H9 (cell line): ENCODE measurements around the gene CSNK1A1. TPM values are rescaled to one million over a fixed set of nuclear protein-coding genes. Genes with fewer than 3 reads are reported as not detected.
"Not testable (repeated sequence)": the region's sequence is repeated elsewhere in the genome, so short reads cannot be mapped to it uniquely, and the experiment has no call there.

Experiments used
- DNase-seq: peaks from one replicate; pipeline ENCODE4 v3.0.0-alpha.2; 2017
- H2AFZ ChIP-seq: one replicate; pipeline ENCODE4 v1.6.1; 2013; ENCODE audit warnings: mild to moderate bottlenecking, low read length, control low read depth, moderate library complexity
- H2AK5ac ChIP-seq: 2 replicates; pipeline ENCODE4 v1.6.1; 2013; ENCODE audit warnings: low read length, control low read depth, mixed read lengths; ENCODE audit not compliant: insufficient read length
- H2BK120ac ChIP-seq: one replicate; pipeline ENCODE4 v1.6.1; 2013; ENCODE audit warnings: low read depth, mild to moderate bottlenecking, low read length, control low read depth, inconsistent platforms; ENCODE audit not compliant: poor library complexity, severe bottlenecking
- H2BK12ac ChIP-seq: 2 replicates; pipeline ENCODE4 v1.6.1; 2013; ENCODE audit warnings: low read length, control low read depth, mixed read lengths, low read depth; ENCODE audit not compliant: insufficient read length
- H2BK15ac ChIP-seq: 2 replicates; pipeline ENCODE4 v1.6.1; 2013; ENCODE audit warnings: low read depth, low read length, control low read depth
- H2BK20ac ChIP-seq: one replicate; pipeline ENCODE4 v1.6.1; 2013; ENCODE audit warnings: low read depth, mild to moderate bottlenecking, low read length, control low read depth, inconsistent platforms; ENCODE audit not compliant: poor library complexity, severe bottlenecking
- H2BK5ac ChIP-seq: 2 replicates; pipeline ENCODE4 v1.6.1; 2013; ENCODE audit warnings: low read length, control low read depth, mixed read lengths; ENCODE audit not compliant: insufficient read length
- H3K14ac ChIP-seq: 2 replicates; pipeline ENCODE4 v1.6.1; 2013; ENCODE audit warnings: low read length, control low read depth; ENCODE audit not compliant: insufficient read depth
- H3K18ac ChIP-seq: 2 replicates; pipeline ENCODE4 v1.6.1; 2013; ENCODE audit warnings: low read depth, mild to moderate bottlenecking, mixed read lengths, low read length, control low read depth; ENCODE audit not compliant: insufficient read length
- H3K23ac ChIP-seq: 2 replicates; pipeline ENCODE4 v1.6.1; 2013; ENCODE audit warnings: low read length, control low read depth, mixed read lengths, low read depth; ENCODE audit not compliant: insufficient read length
- H3K23me2 ChIP-seq: 2 replicates; pipeline ENCODE4 v1.6.1; 2013; ENCODE audit warnings: low read depth, mild to moderate bottlenecking, mixed read lengths, low read length, control low read depth; ENCODE audit not compliant: insufficient read length, poor library complexity, severe bottlenecking
- H3K27ac ChIP-seq: 2 replicates; pipeline ENCODE4 v1.5.1; 2013; ENCODE audit warnings: low read length, control low read depth, mixed read lengths, low read depth; ENCODE audit not compliant: insufficient read length
- H3K27me3 ChIP-seq: 2 replicates; pipeline ENCODE4 v1.6.1; 2013; ENCODE audit warnings: low read length, control low read depth, inconsistent platforms; ENCODE audit not compliant: insufficient read depth
- H3K4ac ChIP-seq: 2 replicates; pipeline ENCODE4 v1.6.1; 2013; ENCODE audit warnings: low read depth, mild to moderate bottlenecking, control low read depth, inconsistent platforms, low read length, moderate library complexity
- H3K4me1 ChIP-seq: 2 replicates; pipeline ENCODE4 v1.6.1; 2013; ENCODE audit warnings: low read length, control low read depth, inconsistent platforms; ENCODE audit not compliant: insufficient read depth
- H3K4me2 ChIP-seq: 2 replicates; pipeline ENCODE4 v1.6.1; 2013; ENCODE audit warnings: low read length, control low read depth, mixed read lengths; ENCODE audit not compliant: insufficient read length, insufficient read depth
- H3K56ac ChIP-seq: 2 replicates; pipeline ENCODE4 v1.6.1; 2013; ENCODE audit warnings: low read depth, mild to moderate bottlenecking, mixed read lengths, low read length, control low read depth; ENCODE audit not compliant: insufficient read length
- H3K79me1 ChIP-seq: 2 replicates; pipeline ENCODE4 v1.6.1; 2013; ENCODE audit warnings: low read depth, mild to moderate bottlenecking, moderate library complexity, low read length, control low read depth, inconsistent platforms; ENCODE audit not compliant: insufficient read depth, poor library complexity, severe bottlenecking
- H3K79me2 ChIP-seq: 2 replicates; pipeline ENCODE4 v1.6.1; 2013; ENCODE audit warnings: low read length, control low read depth, inconsistent platforms; ENCODE audit not compliant: insufficient read depth
- H3K9ac ChIP-seq: 2 replicates; pipeline ENCODE4 v1.6.1; 2013; ENCODE audit warnings: low read length, control low read depth, mixed read lengths; ENCODE audit not compliant: insufficient read length; ENCODE audit errors: extremely low read depth
- H3K9me3 ChIP-seq: one replicate; pipeline ENCODE4 v1.6.1; 2013; ENCODE audit warnings: low read depth, low read length, inconsistent platforms; ENCODE audit not compliant: control insufficient read depth
- H3T11ph ChIP-seq: one replicate; pipeline ENCODE4 v1.6.1; 2013; ENCODE audit warnings: mild to moderate bottlenecking, low read length, control low read depth, inconsistent platforms
- H4K20me1 ChIP-seq: one replicate; pipeline ENCODE4 v1.6.1; 2013; ENCODE audit not compliant: control insufficient read depth, insufficient read length, insufficient read depth
- H4K5ac ChIP-seq: 2 replicates; pipeline ENCODE4 v1.6.1; 2013; ENCODE audit warnings: low read depth, mild to moderate bottlenecking, mixed read lengths, low read length, control low read depth; ENCODE audit not compliant: insufficient read length
- H4K8ac ChIP-seq: replicated peaks from 2 replicates; pipeline ENCODE4 v1.6.1; 2013; ENCODE audit warnings: low read length, control low read depth, mixed read lengths, low read depth; ENCODE audit not compliant: insufficient read length
- H4K91ac ChIP-seq: 2 replicates; pipeline ENCODE4 v1.6.1; 2013; ENCODE audit warnings: low read depth, mild to moderate bottlenecking, moderate library complexity, mixed read lengths, low read length, control low read depth; ENCODE audit not compliant: insufficient read length
- H3K27ac Mint-ChIP-seq, 3 experiments: 2 replicates in 2 of 3; 3 replicates in 1 of 3; pipeline ENCODE4 v1.8.0; 2020 to 2021; ENCODE audit warnings: mixed read lengths in 3 of 3, mild to moderate bottlenecking in 1 of 3, moderate library complexity in 1 of 3
- H3K27me3 Mint-ChIP-seq: 2 replicates; pipeline ENCODE4 v1.8.0; 2021; ENCODE audit warnings: low read depth, mild to moderate bottlenecking, moderate library complexity, mixed read lengths
- H3K36me3 Mint-ChIP-seq, 3 experiments: 2 replicates in 2 of 3; 3 replicates in 1 of 3; pipeline ENCODE4 v1.8.0; 2020 to 2021; ENCODE audit warnings: low read depth in 3 of 3, mixed read lengths in 3 of 3; ENCODE audit not compliant: insufficient read depth in 1 of 3
- H3K4me1 Mint-ChIP-seq, 2 experiments: 2 replicates each; pipeline ENCODE4 v1.8.0; 2020; ENCODE audit warnings: mixed read lengths in 2 of 2
- H3K4me3 Mint-ChIP-seq, 2 experiments: 2 replicates in 1 of 2; 3 replicates in 1 of 2; pipeline ENCODE4 v1.8.0; 2020 to 2021; ENCODE audit warnings: mild to moderate bottlenecking in 2 of 2, mixed read lengths in 2 of 2, moderate library complexity in 1 of 2
- H3K9me3 Mint-ChIP-seq, 2 experiments: 2 replicates in 1 of 2; 3 replicates in 1 of 2; pipeline ENCODE4 v1.8.0; 2020; ENCODE audit warnings: mild to moderate bottlenecking in 2 of 2, mixed read lengths in 2 of 2, moderate library complexity in 1 of 2
- CTCF ChIP-seq: fragments of 200-600 bp; sonication (generic); conservative IDR thresholded peaks from 3 replicates; pipeline ENCODE4 v1.8.0; 2021; ENCODE audit warnings: antibody characterized with exemption, mild to moderate bottlenecking
- WGBS: extraction: QIAGEN DNeasy Blood & Tissue Kit; methylation state at CpG from one replicate; pipeline ENCODE4 v1.1.7; 2013; ENCODE audit warnings: missing lambda C conversion rate, low lambda C conversion rate, mixed read lengths; ENCODE audit not compliant: insufficient read length; ENCODE audit errors: extremely low coverage; 5-methylcytosine and 5-hydroxymethylcytosine counted together
- total RNA-seq: library from RNA; stranded (reverse); gene quantifications from 2 replicates; pipeline ENCODE4 v1.2.1, GENCODE V29; 2021

CSNK1A1 gene
- total RNA-seq, 1 experiment from 2014 or later, result 310 TPM

- Mint-ChIP-seq H3K4me1 (peaks cover 23 to 31% of the 10 kb centered on the region in 2 experiments), H3K27ac (peak overlapping the region in 2 of 3 experiments; percentile 88 to 96; a peak in 4 of 7 replicates)
- H3K14ac ChIP-seq, H2AK5ac ChIP-seq, H4K91ac ChIP-seq, H3K4me2 ChIP-seq, H2BK20ac ChIP-seq, H3K23ac ChIP-seq, H4K8ac ChIP-seq, H3K18ac ChIP-seq, H4K5ac ChIP-seq, H3K23me2 ChIP-seq, H2AFZ ChIP-seq, H4K20me1 ChIP-seq, H3K56ac ChIP-seq, H3K79me1 ChIP-seq, H3K36me3 Mint-ChIP-seq, H2BK15ac ChIP-seq, H3K9me3 Mint-ChIP-seq, H2BK12ac ChIP-seq, H3K4ac ChIP-seq, H2BK120ac ChIP-seq, H3K27me3 ChIP-seq, H3K27ac ChIP-seq, H3K9ac ChIP-seq, H3K27me3 Mint-ChIP-seq, H3K79me2 ChIP-seq, H3K4me1 ChIP-seq, H2BK5ac ChIP-seq, H3T11ph ChIP-seq, H3K9me3 ChIP-seq, H3K4me3 Mint-ChIP-seq: not testable (repeated sequence)
- DNase-seq, result peak; percentile 53
- TF ChIP-seq CTCF, result peak; percentile 77
- WGBS, result no CpG with 5 or more reads among the region's 15 CpGs
Measured at GRCh38 chr5:149564542-149565140, 13.4 kb upstream of the CSNK1A1 start.
